T-helper 1 cell treated with Interleukin-12 subunit alpha and Interleukin-12 subunit beta and Interleukin-4 antibody, amounts not matched to agents 30 μg/mL and 1 μg/mL, for 36 hours (primary cell): ENCODE measurements around the gene ZNF415.

Experiments used
- H3K27ac Mint-ChIP-seq: one replicate; pipeline ENCODE4 v1.8.0; 2021; ENCODE audit warnings: mild to moderate bottlenecking, mixed read lengths
- H3K27me3 Mint-ChIP-seq: one replicate; pipeline ENCODE4 v1.8.0; 2021; ENCODE audit warnings: low read depth, mixed read lengths
- H3K36me3 Mint-ChIP-seq: one replicate; pipeline ENCODE4 v1.8.0; 2021; ENCODE audit warnings: low read depth, mixed read lengths
- H3K4me1 Mint-ChIP-seq: one replicate; pipeline ENCODE4 v1.8.0; 2021; ENCODE audit warnings: low read depth, mixed read lengths
- H3K4me3 Mint-ChIP-seq: one replicate; pipeline ENCODE4 v1.8.0; 2021; ENCODE audit warnings: mild to moderate bottlenecking, moderate library complexity, mixed read lengths
- H3K9me3 Mint-ChIP-seq: one replicate; pipeline ENCODE4 v1.8.0; 2021; ENCODE audit warnings: mixed read lengths

The ZNF415 gene

GRCh38 chr19:53092723-53093122 lies 40.0 kb downstream of the ZNF415 start:
- peaks cover 2% of the 10 kb centered on the region for H3K4me1 Mint-ChIP-seq
- no peak overlapping the region for H3K4me3 Mint-ChIP-seq
- no peak overlapping the region for H3K27ac Mint-ChIP-seq
- no peaks in the 10 kb centered on the region for H3K27me3 Mint-ChIP-seq
- peaks cover 78% of the 10 kb centered on the region for H3K36me3 Mint-ChIP-seq
- peaks cover 54% of the 10 kb centered on the region for H3K9me3 Mint-ChIP-seq

- H3K27ac Mint-ChIP-seq = no peak overlapping the region
- no peak overlapping the region for H3K4me3 Mint-ChIP-seq
- no peaks in the 10 kb centered on the region for H3K27me3 Mint-ChIP-seq
- H3K36me3 Mint-ChIP-seq = peaks cover 80% of the 10 kb centered on the region
- H3K4me1 Mint-ChIP-seq = peaks cover 2% of the 10 kb centered on the region
- peaks cover 52% of the 10 kb centered on the region for H3K9me3 Mint-ChIP-seq
Observed at GRCh38 chr19:53091413-53092254, 41.1 kb downstream of the ZNF415 start.

- Mint-ChIP-seq H3K9me3 (peaks cover 65% of the 10 kb centered on the region), H3K27ac (no peak overlapping the region), H3K4me3 (no peak overlapping the region), H3K27me3 (no peaks in the 10 kb centered on the region), H3K4me1 (no peaks in the 10 kb centered on the region), H3K36me3 (peaks cover 89% of the 10 kb centered on the region)
Observed at GRCh38 chr19:53088091-53088490, 44.6 kb downstream of the ZNF415 start.

- H3K27ac Mint-ChIP-seq = no peak overlapping the region
- H3K4me3 Mint-ChIP-seq = no peak overlapping the region
- H3K36me3 Mint-ChIP-seq = peaks cover 93% of the 10 kb centered on the region
- no peaks in the 10 kb centered on the region for H3K27me3 Mint-ChIP-seq
- H3K9me3 Mint-ChIP-seq = peaks cover 68% of the 10 kb centered on the region
- no peaks in the 10 kb centered on the region for H3K4me1 Mint-ChIP-seq
Observed at GRCh38 chr19:53086949-53087348, 45.8 kb downstream of the ZNF415 start.

- H3K27me3 Mint-ChIP-seq = no peaks in the 10 kb centered on the region
- H3K9me3 Mint-ChIP-seq = peaks cover 77% of the 10 kb centered on the region
- H3K4me3 Mint-ChIP-seq = no peak overlapping the region
- no peak overlapping the region for H3K27ac Mint-ChIP-seq
- peaks cover 94% of the 10 kb centered on the region for H3K36me3 Mint-ChIP-seq
- no peaks in the 10 kb centered on the region for H3K4me1 Mint-ChIP-seq
Observed at GRCh38 chr19:53085496-53085895, 47.2 kb downstream of the ZNF415 start.

GRCh38 chr19:53082929-53083328 lies 49.8 kb downstream of the ZNF415 start:
- Mint-ChIP-seq H3K9me3 (peaks cover 86% of the 10 kb centered on the region), H3K36me3 (peaks cover 93% of the 10 kb centered on the region)

GRCh38 chr19:53079313-53079924 lies 53.3 kb downstream of the ZNF415 start:
- peaks cover 83% of the 10 kb centered on the region for H3K9me3 Mint-ChIP-seq

More at GRCh38 chr19:53082929-53083328, 49.8 kb downstream of the ZNF415 start:
- Mint-ChIP-seq H3K27ac (no peak overlapping the region), H3K4me3 (no peak overlapping the region), H3K27me3 (no peaks in the 10 kb centered on the region), H3K4me1 (no peaks in the 10 kb centered on the region)

GRCh38 chr19:53078668-53079067 lies 54.0 kb downstream of the ZNF415 start:
- H3K4me1 Mint-ChIP-seq = no peaks in the 10 kb centered on the region
- no peak overlapping the region for H3K4me3 Mint-ChIP-seq
- H3K9me3 Mint-ChIP-seq = peaks cover 82% of the 10 kb centered on the region
- peaks cover 93% of the 10 kb centered on the region for H3K36me3 Mint-ChIP-seq
- no peak overlapping the region for H3K27ac Mint-ChIP-seq
- no peaks in the 10 kb centered on the region for H3K27me3 Mint-ChIP-seq

More at GRCh38 chr19:53079313-53079924, 53.3 kb downstream of the ZNF415 start:
- no peaks in the 10 kb centered on the region for H3K4me1 Mint-ChIP-seq
- no peak overlapping the region for H3K27ac Mint-ChIP-seq
- H3K4me3 Mint-ChIP-seq = no peak overlapping the region
- H3K27me3 Mint-ChIP-seq = no peaks in the 10 kb centered on the region
- peaks cover 94% of the 10 kb centered on the region for H3K36me3 Mint-ChIP-seq

GRCh38 chr19:53076984-53077383 lies 55.7 kb downstream of the ZNF415 start:
- peaks cover 94% of the 10 kb centered on the region for H3K36me3 Mint-ChIP-seq
- H3K9me3 Mint-ChIP-seq = peaks cover 80% of the 10 kb centered on the region
- no peaks in the 10 kb centered on the region for H3K27me3 Mint-ChIP-seq
- no peak overlapping the region for H3K4me3 Mint-ChIP-seq
- H3K27ac Mint-ChIP-seq = no peak overlapping the region
- H3K4me1 Mint-ChIP-seq = no peaks in the 10 kb centered on the region

GRCh38 chr19:53068834-53069233 lies 63.9 kb downstream of the ZNF415 start:
- Mint-ChIP-seq H3K9me3 (peaks cover 63% of the 10 kb centered on the region), H3K4me3 (no peak overlapping the region), H3K36me3 (peaks cover 64% of the 10 kb centered on the region), H3K4me1 (no peaks in the 10 kb centered on the region), H3K27me3 (no peaks in the 10 kb centered on the region), H3K27ac (no peak overlapping the region)

- Mint-ChIP-seq H3K36me3 (peaks cover 61% of the 10 kb centered on the region), H3K27ac (no peak overlapping the region), H3K27me3 (no peaks in the 10 kb centered on the region), H3K9me3 (peaks cover 67% of the 10 kb centered on the region), H3K4me1 (no peaks in the 10 kb centered on the region), H3K4me3 (no peak overlapping the region)
Observed at GRCh38 chr19:53068199-53068598, 64.5 kb downstream of the ZNF415 start.

GRCh38 chr19:53057904-53058580 lies 74.7 kb downstream of the ZNF415 start:
- H3K4me3 Mint-ChIP-seq = no peak overlapping the region
- H3K9me3 Mint-ChIP-seq = peaks cover 58% of the 10 kb centered on the region
- peaks cover 5% of the 10 kb centered on the region for H3K36me3 Mint-ChIP-seq
- no peaks in the 10 kb centered on the region for H3K27me3 Mint-ChIP-seq
- H3K27ac Mint-ChIP-seq = no peak overlapping the region
- no peaks in the 10 kb centered on the region for H3K4me1 Mint-ChIP-seq
